ENCODE measurements around the gene LDAH.
A peak's percentile ranks its signal among the peaks of the same experiment; 100 is the strongest.

Gene LDAH

DNA sequence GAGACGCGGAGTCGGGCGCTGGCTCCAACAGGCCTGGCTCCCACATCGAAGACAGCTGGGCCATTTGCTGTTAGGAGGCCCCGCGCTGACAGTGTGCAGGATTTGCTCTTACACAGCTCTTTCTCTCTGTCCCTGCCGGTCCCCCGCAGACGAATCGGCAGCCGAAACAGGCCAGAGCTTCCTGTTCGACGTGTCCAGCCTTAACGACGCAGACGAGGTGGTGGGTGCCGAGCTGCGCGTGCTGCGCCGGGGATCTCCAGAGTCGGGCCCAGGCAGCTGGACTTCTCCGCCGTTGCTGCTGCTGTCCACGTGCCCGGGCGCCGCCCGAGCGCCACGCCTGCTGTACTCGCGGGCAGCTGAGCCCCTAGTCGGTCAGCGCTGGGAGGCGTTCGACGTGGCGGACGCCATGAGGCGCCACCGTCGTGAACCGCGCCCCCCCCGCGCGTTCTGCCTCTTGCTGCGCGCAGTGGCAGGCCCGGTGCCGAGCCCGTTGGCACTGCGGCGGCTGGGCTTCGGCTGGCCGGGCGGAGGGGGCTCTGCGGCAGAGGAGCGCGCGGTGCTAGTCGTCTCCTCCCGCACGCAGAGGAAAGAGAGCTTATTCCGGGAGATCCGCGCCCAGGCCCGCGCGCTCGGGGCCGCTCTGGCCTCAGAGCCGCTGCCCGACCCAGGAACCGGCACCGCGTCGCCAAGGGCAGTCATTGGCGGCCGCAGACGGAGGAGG is 152.4 kb downstream of the LDAH start:
- no peaks in the 10 kb centered on the region for H3K9me3 ChIP-seq
- H3K36me3 ChIP-seq (replicated peaks): no peaks in the 10 kb centered on the region; the same call in 1 of the 2 replicates
- H3K4me1 ChIP-seq: peaks cover 4% of the 10 kb centered on the region; the same call in 1 of the 2 replicates
- H3K27me3 ChIP-seq (ENCODE audit: low read depth): no peaks in the 10 kb centered on the region
- in situ Hi-C loops (cut with MboI; ENCODE audit: low sequenced_read_pairs): loop anchor here (25.0 kb wide), 2 partner anchors 442 to 642 kb away; partner anchors contain the start of gene TDRD15
- DNase-seq (ENCODE audit: low spot score in 2 of 2): no peak
- H3K4me3 ChIP-seq: no peak overlapping the region

DNA sequence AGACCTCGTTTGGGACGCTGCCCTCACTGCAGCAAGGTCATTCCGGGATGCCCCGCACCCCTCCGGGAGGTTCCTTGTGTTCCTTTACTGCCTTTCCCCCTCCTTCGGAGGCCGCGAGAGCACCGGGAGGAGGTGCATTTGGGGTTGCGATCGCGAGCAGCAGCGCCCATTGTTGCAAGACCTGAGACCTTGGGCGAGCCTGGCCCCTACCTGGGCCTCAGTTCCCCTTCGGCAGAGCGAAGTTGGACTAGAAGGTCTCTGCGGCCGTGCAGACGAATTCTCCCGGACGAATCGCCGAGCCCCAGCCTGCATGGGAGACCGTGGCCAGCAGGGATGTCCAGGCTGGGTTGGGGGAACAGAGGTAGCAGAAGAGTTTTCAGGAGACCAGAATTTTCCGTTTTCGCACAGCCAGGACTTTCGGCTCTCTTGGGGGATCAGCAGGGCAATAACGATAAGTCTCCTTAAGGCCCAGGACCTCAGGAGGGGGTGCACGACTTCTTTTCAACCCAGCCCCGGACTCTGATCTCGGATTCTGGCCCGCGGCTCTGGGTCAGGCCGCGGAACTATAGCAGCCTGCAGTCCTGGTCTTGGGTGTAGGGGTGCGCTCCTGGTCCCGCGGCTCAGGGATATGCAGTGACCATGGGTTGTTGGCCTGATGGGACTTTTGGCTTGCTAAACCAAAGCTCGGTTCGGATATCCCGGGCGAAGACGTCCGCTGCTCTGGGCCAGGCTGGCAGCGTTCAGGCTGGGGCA is 153.2 kb downstream of the LDAH start:
- no peaks in the 10 kb centered on the region for H3K9me3 ChIP-seq
- no peaks in the 10 kb centered on the region for H3K27me3 ChIP-seq (ENCODE audit: low read depth)
- DNase-seq (ENCODE audit: low spot score in 2 of 2): no peak
- H3K4me3 ChIP-seq: no peak overlapping the region
- H3K4me1 ChIP-seq: peaks cover 4% of the 10 kb centered on the region; the same call in 1 of the 2 replicates
- in situ Hi-C loops (cut with MboI; ENCODE audit: low sequenced_read_pairs): loop anchor here (25.0 kb wide), 2 partner anchors 443 to 643 kb away; partner anchors contain the start of gene TDRD15
- no peaks in the 10 kb centered on the region; the same call in 1 of the 2 replicates for H3K36me3 ChIP-seq (replicated peaks)

DNA sequence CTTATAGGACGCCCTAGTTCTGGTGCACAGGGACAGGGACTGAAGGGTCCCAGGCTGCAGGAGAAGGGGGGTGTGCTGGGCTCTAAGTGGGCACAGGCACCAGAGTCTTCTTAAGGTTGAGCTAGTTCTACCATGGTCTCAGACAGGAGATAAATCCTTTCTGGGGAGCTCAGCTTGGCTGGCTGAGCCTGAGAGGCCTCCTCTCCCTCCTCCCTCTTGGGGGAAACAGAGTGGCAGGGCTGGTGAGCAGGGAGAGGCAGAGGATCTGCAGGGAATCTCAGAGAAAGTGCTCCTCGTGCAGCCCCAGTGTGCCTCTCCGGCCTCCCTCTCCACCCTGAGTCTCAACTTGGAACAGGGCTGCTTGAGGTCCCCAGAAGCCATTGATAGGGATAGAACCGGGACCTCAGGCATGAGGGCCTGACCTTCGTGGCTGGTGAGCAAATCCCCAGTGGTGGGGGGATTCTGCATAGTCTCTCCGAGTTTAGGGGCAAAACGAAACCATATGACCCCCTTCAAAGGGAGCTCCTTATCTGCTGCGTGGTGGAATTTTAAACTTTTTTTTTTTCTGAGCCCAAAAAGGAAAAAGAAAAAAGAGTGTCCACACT is 153.9 kb downstream of the LDAH start:
- no peak for DNase-seq (ENCODE audit: low spot score in 2 of 2)
- H3K9me3 ChIP-seq: no peaks in the 10 kb centered on the region
- in situ Hi-C loops (cut with MboI; ENCODE audit: low sequenced_read_pairs): loop anchor here (25.0 kb wide), 2 partner anchors 443 to 643 kb away; partner anchors contain the start of gene TDRD15
- H3K4me1 ChIP-seq: peaks cover 4% of the 10 kb centered on the region; the same call in 1 of the 2 replicates
- no peaks in the 10 kb centered on the region; the same call in 1 of the 2 replicates for H3K27me3 ChIP-seq (ENCODE audit: low read depth)
- H3K36me3 ChIP-seq (replicated peaks): no peaks in the 10 kb centered on the region; the same call in 1 of the 2 replicates
- H3K4me3 ChIP-seq: no peak overlapping the region

DNA sequence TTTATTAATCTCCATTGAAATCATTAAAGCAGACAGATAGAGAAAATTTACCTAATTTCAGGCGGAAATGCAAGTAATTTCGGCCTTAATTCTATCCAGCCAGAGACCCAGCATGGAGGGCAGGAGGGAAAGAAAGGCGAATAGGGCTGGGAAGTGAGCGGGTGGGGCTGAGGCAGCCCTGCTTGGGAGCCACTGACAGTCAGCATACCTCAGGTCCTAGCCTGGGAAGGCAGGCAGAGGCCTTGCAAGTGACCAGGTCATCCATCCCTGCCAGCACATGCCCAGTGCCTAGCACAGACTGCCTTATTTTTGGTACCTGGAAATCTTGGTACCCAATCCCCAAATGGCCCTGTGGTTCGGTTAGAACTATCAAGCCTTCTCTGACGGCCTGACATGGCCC is 154.4 kb downstream of the LDAH start:
- no peak for DNase-seq (ENCODE audit: low spot score in 2 of 2)
- peak overlapping the region; percentile 56 for H3K4me3 ChIP-seq
- no peaks in the 10 kb centered on the region for H3K9me3 ChIP-seq
- H3K27me3 ChIP-seq (ENCODE audit: low read depth): no peaks in the 10 kb centered on the region; the same call in 1 of the 2 replicates
- in situ Hi-C loops (cut with MboI; ENCODE audit: low sequenced_read_pairs): loop anchor here (25.0 kb wide), 2 partner anchors 444 to 644 kb away; partner anchors contain the start of gene TDRD15
- peaks cover 4% of the 10 kb centered on the region; the same call in 1 of the 2 replicates for H3K4me1 ChIP-seq
- H3K36me3 ChIP-seq (replicated peaks): no peaks in the 10 kb centered on the region; the same call in 1 of the 2 replicates

DNA sequence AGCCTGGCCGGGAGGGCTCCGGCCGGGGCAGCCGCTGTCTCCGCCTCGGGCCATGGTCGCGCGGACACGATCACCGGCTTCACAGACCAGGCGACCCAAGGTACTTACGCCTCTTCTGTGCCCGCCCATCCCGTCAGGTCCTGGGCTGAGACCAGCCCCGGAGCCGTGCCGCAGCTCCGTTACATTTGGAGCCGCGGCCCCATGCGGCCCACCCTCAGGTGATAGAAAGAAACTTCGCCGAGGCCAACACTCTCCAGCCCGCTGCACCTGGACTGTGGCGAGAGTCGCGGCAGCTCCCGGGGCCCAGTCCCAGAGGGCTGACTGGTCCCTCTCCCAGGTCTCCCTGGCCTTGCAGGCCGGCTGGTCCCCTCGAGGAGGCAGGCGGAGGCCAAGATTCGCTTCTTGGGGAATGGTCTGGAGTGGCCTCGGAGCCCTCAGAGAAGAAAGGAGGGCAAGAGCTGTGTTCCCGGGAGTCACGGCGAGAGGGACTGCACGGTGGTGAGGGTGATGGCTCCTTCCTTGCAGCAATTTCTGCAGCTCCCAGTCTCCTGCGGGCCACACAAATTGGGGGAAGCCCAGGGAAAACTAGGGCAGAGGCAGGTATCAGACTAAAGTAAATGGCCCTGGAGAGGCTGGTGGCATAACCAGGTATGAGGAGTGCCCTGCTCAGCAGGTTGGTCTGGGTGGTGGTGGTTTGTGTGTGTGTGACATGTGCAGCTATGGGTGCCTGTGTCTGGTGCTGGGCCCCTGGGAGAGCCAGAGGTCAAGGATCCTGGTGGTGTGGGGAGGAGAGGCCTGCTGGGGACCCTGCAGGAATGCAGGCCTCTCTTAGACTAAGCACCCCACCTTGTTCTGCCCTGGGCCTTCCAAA is 155.1 kb downstream of the LDAH start:
- no peaks in the 10 kb centered on the region for H3K9me3 ChIP-seq
- in situ Hi-C loops (cut with MboI; ENCODE audit: low sequenced_read_pairs): loop anchor here (25.0 kb wide), 2 partner anchors 445 to 645 kb away; partner anchors contain the start of gene TDRD15
- DNase-seq (ENCODE audit: low spot score in 2 of 2): peak in 1 of 2 experiments; percentile 32
- peak overlapping the region; percentile 56 for H3K4me3 ChIP-seq
- H3K27me3 ChIP-seq (ENCODE audit: low read depth): no peaks in the 10 kb centered on the region; the same call in 1 of the 2 replicates
- no peaks in the 10 kb centered on the region; the same call in 1 of the 2 replicates for H3K36me3 ChIP-seq (replicated peaks)
- peaks cover 4% of the 10 kb centered on the region; the same call in 1 of the 2 replicates for H3K4me1 ChIP-seq

DNA sequence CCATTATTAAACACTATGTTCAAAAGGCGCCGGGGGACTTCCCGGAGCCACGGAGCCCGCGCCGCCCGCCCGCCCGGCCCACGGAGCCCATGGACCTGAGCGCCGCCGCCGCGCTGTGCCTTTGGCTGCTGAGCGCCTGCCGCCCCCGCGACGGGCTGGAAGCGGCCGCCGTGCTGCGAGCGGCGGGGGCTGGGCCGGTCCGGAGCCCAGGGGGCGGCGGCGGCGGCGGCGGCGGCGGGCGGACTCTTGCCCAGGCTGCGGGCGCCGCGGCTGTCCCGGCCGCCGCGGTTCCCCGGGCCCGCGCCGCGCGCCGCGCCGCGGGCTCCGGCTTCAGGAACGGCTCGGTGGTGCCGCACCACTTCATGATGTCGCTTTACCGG is 155.8 kb downstream of the LDAH start:
- Histone ChIP-seq H3K36me3 (replicated peaks) (no peaks in the 10 kb centered on the region; the same call in 1 of the 2 replicates), H3K4me3 (peak overlapping the region; percentile 56), H3K27me3 (ENCODE audit: low read depth) (no peaks in the 10 kb centered on the region; the same call in 1 of the 2 replicates), H3K4me1 (peaks cover 4% of the 10 kb centered on the region; the same call in 1 of the 2 replicates), H3K9me3 (no peaks in the 10 kb centered on the region)
- no peak for DNase-seq (ENCODE audit: low spot score in 2 of 2)
- in situ Hi-C loops (cut with MboI; ENCODE audit: low sequenced_read_pairs): loop anchor here (25.0 kb wide), 2 partner anchors 445 to 645 kb away; partner anchors contain the start of gene TDRD15

DNA sequence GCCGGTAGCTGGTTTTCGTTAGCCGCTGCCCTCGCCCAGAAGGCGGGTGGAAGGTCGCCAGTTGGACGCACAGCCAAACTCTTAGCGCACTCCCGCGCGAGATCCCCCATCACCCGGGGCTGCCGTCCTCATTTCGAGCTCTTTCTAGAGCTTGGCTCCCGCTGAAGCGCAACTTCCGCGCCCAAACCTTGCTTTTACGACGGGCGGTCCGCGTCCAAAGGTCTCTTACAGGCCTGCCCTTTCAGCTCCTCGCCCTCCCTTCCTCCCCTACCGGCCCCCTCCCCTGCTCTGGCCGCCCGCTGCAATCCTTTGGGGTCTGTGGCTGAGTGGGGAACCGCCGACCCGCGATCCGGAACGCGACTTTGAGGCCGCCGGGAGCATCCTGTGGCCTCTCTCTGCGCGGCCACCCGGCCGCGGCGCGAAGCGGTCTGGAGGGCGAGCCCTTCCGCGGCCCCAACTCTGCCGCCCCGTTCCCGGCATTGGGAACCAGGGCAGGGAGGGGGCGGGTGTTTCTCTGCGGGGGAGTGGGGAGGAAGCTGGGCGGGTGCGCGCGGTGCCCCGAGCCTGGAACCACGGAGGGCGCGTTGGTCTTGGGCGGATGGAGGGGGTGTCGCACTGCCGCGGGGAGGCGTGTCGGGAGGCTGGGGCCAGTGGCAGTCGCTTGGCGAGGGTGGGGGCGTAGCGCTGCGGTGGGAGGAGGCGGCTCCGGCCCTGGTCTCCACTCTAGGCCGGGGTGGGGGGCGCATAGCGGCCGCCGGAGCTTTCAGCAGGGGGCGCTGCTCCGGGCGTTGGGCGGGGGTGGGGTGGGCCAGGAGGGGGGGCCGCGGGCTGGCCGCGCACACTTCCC is 156.4 kb downstream of the LDAH start, which contains the start of gene GDF7:
TSS of gene GDF7 (plus strand) at position 841 of the 847 bp plus-strand sequence. CDS start 96 bp downstream, outside the sequence.
- Histone ChIP-seq H3K36me3 (replicated peaks) (no peaks in the 10 kb centered on the region; the same call in 1 of the 2 replicates), H3K27me3 (ENCODE audit: low read depth) (no peaks in the 10 kb centered on the region; the same call in 1 of the 2 replicates), H3K4me3 (peak within 1 kb of the TSS; percentile 56), H3K9me3 (no peaks in the 10 kb centered on the region), H3K4me1 (peaks cover 4% of the 10 kb centered on the region; the same call in 1 of the 2 replicates)
- peak; percentile 56 to 87 for DNase-seq (ENCODE audit: low spot score in 2 of 2)
- in situ Hi-C loops (cut with MboI; ENCODE audit: low sequenced_read_pairs): loop anchor here (25.0 kb wide), 2 partner anchors 446 to 646 kb away; partner anchors contain the start of gene TDRD15

DNA sequence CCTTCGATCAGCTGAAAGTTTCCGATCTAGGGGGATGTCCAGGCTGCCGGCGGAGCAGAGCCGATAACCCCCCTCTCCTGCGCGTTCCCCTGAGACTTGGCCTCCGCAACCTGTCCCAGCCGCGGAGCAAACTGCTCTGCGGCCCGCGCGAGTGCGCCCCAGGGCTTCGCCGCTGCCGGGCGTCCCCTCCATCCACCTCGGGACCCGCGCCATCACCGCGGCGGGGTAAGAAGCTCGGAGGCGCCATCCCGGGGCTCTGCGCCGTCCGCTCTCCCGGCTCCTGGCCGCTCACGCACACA is 156.9 kb downstream of the LDAH start:
- H3K27me3 ChIP-seq (ENCODE audit: low read depth): no peaks in the 10 kb centered on the region; the same call in 1 of the 2 replicates
- no peaks in the 10 kb centered on the region for H3K9me3 ChIP-seq
- in situ Hi-C loops (cut with MboI; ENCODE audit: low sequenced_read_pairs): loop anchor here (25.0 kb wide), 2 partner anchors 446 to 646 kb away; partner anchors contain the start of gene TDRD15
- no peak overlapping the region for H3K4me3 ChIP-seq
- H3K36me3 ChIP-seq (replicated peaks): no peaks in the 10 kb centered on the region
- peaks cover 4% of the 10 kb centered on the region; the same call in 1 of the 2 replicates for H3K4me1 ChIP-seq
- no peak for DNase-seq (ENCODE audit: low spot score in 2 of 2)

DNA sequence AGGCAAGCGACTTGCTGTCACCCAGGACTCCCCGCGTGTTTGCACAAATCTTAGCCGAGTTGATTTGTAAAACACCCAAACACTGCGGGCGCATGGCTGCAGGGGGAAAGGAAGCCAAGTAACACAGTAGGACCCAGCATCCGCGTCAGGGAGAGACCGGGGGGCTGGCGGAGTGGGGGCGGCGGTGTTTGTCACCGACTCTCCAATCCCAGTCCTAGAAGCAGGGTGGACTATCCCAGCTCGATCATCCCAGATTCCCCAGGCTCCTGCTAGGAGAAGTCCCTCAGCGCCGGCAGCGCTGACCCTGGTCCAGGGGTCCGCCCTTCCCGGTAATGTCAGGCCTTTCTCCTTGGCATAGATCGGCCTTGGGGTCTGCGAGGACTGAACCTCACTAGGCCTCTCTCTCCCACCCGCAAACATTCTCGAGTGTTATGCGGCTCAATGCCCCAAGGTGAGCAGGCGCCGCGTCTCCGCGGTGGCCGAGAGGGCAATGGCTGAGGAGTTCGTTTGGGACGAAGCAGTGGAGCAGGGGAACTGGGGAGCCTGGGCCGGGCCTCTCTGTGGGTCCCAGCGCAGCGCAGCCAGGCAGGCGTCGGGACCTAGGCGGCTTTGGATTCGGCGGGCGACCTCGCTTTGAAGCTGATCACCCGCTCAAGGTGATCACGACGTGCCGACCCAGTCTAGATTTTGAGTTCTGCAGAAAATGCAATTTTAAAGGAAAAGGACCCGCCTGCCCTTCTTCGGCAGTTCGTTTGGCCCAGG is 157.5 kb downstream of the LDAH start:
- in situ Hi-C loops (cut with MboI; ENCODE audit: low sequenced_read_pairs): loop anchor here (25.0 kb wide), 2 partner anchors 447 to 647 kb away; partner anchors contain the start of gene TDRD15
- no peak overlapping the region for H3K4me3 ChIP-seq
- H3K9me3 ChIP-seq: no peaks in the 10 kb centered on the region

DNA sequence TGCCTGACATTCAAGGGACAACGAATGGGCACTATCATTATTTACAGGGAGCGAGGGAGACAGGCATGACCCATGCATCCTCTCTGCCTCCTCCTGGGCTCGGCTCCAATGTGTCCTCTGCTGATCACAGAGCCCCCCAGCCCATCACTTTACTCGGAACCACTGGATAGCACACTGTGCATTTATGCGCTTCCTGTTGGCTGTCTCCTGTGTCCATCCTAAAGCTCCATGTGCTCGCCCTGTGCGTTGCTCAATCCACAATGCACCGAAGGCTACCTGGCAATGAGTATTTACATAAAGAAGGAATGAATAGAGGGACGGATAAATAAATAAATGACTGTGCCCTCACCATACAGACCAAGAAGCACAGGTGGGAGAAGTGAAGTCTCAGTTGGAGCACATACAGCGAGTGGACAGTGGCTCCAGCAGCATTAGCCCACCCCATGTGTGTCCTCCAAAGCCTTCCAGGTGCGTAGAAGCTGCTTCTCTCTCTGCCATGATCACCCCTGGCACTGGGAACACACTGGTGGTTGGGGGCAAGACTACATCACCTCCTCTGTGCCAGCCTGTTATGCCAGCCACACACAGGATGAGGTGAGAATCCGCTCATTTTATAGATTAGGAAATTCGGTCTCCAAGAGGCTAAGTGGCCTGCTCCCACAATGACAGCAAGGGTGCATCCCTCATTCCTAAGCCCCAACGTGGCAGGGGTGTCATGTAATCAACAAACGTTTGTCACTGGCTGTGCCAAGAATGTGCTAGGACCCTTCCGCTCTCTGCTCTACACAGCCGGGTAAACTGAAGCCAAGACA is 158.3 kb downstream of the LDAH start:
- no peaks in the 10 kb centered on the region for H3K9me3 ChIP-seq
- no peaks in the 10 kb centered on the region for H3K36me3 ChIP-seq (replicated peaks)
- no peak for DNase-seq (ENCODE audit: low spot score in 2 of 2)
- peaks cover 11% of the 10 kb centered on the region for H3K27me3 ChIP-seq (ENCODE audit: low read depth)
- H3K4me1 ChIP-seq: peaks cover 4% of the 10 kb centered on the region; the same call in 1 of the 2 replicates
- in situ Hi-C loops (cut with MboI; ENCODE audit: low sequenced_read_pairs): loop anchor here (5.0 to 25.0 kb wide), 3 partner anchors 298 to 648 kb away; partner anchors contain the start of gene TDRD15
- no peak overlapping the region for H3K4me3 ChIP-seq

More for the DNA sequence above, 157.5 kb downstream of the LDAH start:
- no peaks in the 10 kb centered on the region for H3K36me3 ChIP-seq (replicated peaks)
- H3K4me1 ChIP-seq: peaks cover 4% of the 10 kb centered on the region; the same call in 1 of the 2 replicates
- peaks cover 3% of the 10 kb centered on the region; the same call in 1 of the 2 replicates for H3K27me3 ChIP-seq (ENCODE audit: low read depth)
- no peak for DNase-seq (ENCODE audit: low spot score in 2 of 2)
